Germinal center (tissue), 1 donor: Measurements from ENCODE around the gene PHETA2.
"Not testable (repeated sequence)": the region's sequence is repeated elsewhere in the genome, so short reads cannot be mapped to it uniquely, and the experiment has no call there.

Experiments
- DNase-seq: peaks from one replicate; pipeline ENCODE4 v3.0.0; 2012; ENCODE audit warnings: mixed read lengths, low spot score

PHETA2 gene

GRCh38 chr22:42070517-42071422 lies 3.3 kb upstream of the PHETA2 start, which contains the start of gene NAGA:
Gene NAGA, minus strand, starts transcription at chr22:42070812. Its CDS starts 515 bp downstream, at chr22:42070297.
- DNase-seq, result peak; percentile 94

- DNase-seq, result not testable (repeated sequence)
These were observed 2.5 kb upstream of the PHETA2 start for GRCh38 chr22:42071508-42071907.

- DNase-seq, result no peak
These were observed 1.3 kb upstream of the PHETA2 start for GRCh38 chr22:42072606-42073330.

GRCh38 chr22:42073621-42074041 lies 417 bp upstream of the PHETA2 start:
- DNase-seq, result no peak

- DNase-seq, result no peak
These were observed 1.0 kb downstream of the PHETA2 start for GRCh38 chr22:42074846-42075676.

GRCh38 chr22:42076764-42077485 lies 2.9 kb downstream of the PHETA2 start:
- DNase-seq, result no peak

- DNase-seq, result no peak
These were observed 3.6 kb downstream of the PHETA2 start for GRCh38 chr22:42077486-42078125.

GRCh38 chr22:42078469-42079318 lies 4.6 kb downstream of the PHETA2 start:
- DNase-seq, result peak; percentile 12

GRCh38 chr22:42079319-42080251 lies 5.5 kb downstream of the PHETA2 start, which contains the start of gene SMDT1:
Gene SMDT1, plus strand, starts transcription at chr22:42079700. Its CDS starts 69 bp downstream, at chr22:42079769.
- DNase-seq, result peak; percentile 100

- DNase-seq, result no peak
These were observed 6.2 kb downstream of the PHETA2 start for GRCh38 chr22:42080287-42080686.

GRCh38 chr22:42083119-42083518 lies 9.1 kb downstream of the PHETA2 start:
- no peak for DNase-seq

- DNase-seq, result no peak
These were observed 10.8 kb downstream of the PHETA2 start for GRCh38 chr22:42084874-42085273.

GRCh38 chr22:42086051-42086450 lies 12.0 kb downstream of the PHETA2 start:
- no peak for DNase-seq

GRCh38 chr22:42090596-42091454 lies 16.8 kb downstream of the PHETA2 start, which contains the start of gene NDUFA6:
Gene NDUFA6, minus strand, starts transcription at chr22:42090772. Its CDS starts 28 bp downstream, at chr22:42090744.
- peak; percentile 99 for DNase-seq

- no peak for DNase-seq
These were observed 17.4 kb downstream of the PHETA2 start for GRCh38 chr22:42091455-42091782.

- DNase-seq, result no peak
These were observed 27.2 kb downstream of the PHETA2 start for GRCh38 chr22:42101199-42101598.

GRCh38 chr22:42104332-42104860 lies 30.3 kb downstream of the PHETA2 start:
- DNase-seq, result not testable (repeated sequence)
